Measurements from ENCODE around the gene FAM50B.
A peak's percentile ranks its signal among the peaks of the same experiment; 100 is the strongest.

FAM50B gene

DNA sequence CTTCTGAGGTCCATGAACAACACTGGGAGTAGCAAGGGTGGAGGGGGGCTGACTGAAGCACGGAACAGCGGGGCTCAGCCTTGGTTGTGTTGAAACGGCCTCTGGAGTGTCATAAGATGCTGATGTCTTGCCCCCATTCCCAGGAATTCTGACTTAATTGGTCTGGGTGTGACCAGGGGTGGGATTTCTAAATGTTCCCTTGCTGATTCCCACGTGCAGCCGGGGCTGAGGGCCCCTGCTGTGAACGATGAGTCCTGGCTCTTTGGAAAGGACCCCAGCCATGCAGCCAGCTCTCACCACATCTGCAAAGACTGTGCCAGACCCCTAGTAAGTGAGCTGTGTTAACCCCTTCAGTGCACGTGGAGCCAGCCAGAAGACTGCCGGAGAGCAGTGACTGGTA is 28.6 kb upstream of the FAM50B start:
- no peak for DNase-seq

DNA sequence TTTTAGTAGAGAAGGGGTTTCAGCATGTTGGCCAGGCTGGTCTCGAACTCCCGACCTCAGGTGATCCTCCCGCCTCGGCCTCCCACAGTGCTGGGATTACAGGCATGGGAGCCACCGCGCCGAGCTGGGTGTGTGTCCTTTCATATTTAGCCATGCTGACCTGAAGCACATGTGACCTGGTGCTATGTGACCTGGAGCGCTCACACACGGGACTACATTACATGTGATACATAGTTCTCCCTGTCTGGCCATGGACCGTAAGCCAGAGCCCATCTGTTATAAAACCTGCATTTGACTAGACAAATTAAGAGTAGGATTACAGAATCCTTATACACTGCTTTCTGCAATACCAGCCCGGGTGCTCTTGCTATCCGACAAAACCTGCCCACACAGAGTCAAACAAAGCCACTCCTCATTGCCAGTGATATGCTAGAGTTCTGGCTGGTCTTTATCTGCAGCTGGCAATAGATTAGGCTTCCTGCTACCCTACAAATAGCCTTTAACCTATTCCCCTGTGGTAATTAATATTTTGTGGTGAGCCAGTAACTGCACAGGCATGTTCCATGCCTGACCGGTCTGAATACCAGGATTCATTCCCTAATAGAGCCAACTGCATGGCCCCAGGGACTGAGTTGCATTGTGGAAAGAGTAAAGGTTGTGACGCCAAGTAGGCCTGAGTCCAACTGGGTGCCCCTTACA is 26.3 kb upstream of the FAM50B start:
- DNase-seq = no peak

DNA sequence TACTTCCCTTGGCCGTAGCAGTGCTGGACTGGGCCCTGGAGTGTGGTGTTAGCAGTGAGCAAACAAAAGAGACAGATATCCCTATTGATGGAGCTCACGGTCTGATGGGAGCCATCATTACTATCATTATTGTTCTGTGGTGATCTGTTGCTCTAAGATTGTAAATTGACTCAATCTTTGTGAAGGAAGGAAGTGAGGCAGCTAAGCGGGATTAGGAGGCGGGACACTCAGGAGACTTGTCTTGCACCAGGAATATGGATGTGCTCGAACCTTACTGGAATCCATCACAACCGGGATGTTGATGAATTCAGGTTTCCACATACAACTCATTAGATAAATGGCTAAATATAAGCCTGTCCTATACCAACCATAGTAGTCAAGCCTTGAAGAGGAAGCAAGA is 25.5 kb upstream of the FAM50B start:
- no peak for DNase-seq

DNA sequence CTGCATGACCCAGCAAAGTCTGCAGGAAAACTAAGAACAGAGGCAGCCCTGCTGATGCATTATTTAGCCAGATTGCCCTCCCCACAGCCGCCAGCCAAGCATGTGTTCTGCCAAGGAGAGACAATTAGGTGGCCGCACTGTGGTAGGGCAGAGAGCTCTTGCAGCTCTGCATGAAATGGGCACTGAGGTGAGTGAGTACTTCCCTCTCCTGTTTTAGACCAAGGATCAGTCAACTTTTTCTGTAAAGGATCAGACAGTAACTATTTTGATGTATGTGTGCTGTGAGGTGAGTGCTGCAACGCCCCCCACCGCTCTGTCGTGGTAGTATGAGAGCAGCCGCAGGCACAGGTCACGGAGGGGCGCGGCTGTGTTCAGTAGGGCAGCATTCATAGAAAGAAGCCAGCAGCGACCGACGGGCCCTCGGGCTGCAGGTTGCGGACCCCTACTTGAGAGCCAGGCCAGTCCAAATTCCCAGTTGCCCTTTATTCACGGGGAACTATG is 23.8 kb upstream of the FAM50B start:
- DNase-seq = no peak

DNA sequence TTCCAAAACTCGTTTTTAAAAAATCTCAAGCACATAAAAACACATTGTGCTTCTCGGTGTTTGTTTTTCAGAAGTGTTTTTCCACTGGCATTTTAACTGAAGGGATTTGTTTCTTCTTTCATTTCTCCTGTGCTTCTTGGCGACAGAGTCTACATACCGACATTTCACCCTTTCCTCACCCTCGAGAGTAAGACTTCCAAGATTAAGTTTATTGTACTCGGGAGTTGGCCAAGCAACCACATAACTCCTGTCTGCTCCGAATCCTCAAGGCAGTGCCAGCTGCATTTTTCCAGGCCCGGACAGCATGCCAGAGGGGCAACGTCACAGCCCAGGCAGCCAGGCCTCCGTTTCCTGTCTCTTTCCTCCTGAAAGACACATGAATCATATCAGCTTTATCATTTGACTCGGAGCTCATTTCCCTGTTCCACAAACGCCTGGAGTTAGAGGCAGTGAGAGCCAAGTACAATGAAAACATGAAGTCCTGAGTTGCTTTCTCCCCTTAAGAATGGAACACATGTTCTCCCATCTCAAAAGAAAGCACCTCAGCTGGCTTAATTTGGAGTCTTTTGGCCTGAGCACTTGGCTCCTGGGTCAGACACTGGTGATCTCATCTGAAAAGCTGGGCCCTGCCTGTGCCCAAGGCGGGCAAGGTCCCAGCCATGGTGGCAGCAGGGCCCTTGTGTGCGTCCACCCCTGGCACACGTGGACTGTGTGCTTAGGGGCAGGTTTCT is 23.2 kb upstream of the FAM50B start:
- DNase-seq = no peak

DNA sequence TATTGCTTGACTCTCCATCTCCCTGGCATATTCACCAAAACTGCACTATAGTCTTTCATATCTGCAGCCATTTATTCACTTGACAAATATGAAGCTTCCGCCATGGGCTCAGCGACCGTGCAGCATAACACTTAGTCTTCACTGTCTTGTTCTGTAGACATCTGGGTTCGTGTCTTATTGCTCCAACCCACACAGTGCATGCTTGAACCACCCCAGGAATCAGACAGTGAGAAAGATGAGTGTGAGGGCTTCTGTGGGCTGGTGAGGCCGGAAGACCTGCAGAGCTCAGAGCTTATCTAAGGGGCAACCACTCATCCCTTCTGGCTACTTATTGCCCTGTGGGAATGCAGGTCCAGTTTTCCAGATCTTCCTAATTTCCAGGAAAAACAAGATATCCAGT is 19.9 kb upstream of the FAM50B start:
- DNase-seq = no peak

DNA sequence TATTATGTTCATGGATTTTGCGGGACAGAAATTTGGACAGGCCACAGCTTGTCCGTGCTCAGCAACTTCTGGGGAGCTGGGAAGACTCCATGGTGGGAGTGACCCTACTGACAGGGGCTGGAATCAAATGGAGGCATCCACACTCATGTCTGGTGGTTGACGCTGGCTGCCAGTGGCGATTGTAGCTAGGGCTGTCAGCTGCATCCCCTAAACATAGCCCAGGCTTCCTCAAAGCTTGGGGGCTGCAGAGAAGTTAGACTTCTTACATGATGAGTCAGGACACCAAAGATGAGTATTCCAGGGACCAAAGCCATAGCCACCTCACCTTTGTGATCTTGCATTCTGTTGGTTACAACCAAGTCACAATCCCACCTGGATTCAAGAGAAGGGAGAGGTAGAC is 18.4 kb upstream of the FAM50B start:
- DNase-seq = no peak

DNA sequence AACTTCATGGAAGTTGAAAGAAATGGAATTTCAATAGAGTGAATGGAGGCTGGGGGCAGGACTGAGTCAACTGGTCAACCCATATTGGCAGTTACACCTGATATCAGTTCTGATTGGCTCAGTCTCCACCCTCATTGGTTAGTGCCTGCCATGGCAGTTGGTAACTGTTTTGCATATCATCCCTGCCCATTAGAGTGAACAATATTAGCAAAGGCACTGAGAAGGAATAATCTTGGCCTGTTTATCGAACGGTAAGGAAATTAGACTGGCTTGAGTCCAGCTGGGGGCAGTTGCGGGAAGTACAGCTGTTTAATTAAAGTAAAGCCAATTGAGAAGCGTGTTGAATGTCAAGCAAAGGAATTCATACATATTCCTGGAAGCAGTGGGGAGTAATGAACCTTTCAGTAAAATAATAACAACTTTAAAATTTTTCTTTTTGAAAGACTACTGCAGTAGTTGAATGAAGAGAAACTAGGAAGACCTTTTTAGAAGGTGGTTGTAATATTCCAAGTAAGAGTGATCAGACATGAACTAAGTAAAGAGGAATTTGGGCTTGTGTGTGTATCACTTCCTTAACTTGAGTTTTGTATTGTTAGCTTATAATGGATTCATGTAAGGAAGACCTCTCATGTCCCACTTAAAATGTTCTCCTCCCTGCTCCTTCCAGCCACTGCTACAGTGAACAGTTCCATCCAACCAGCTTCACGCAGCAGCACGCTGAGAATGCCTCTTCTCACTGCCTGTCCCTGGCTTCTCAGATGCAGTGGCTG is 17.2 kb upstream of the FAM50B start:
- DNase-seq = no peak

DNA sequence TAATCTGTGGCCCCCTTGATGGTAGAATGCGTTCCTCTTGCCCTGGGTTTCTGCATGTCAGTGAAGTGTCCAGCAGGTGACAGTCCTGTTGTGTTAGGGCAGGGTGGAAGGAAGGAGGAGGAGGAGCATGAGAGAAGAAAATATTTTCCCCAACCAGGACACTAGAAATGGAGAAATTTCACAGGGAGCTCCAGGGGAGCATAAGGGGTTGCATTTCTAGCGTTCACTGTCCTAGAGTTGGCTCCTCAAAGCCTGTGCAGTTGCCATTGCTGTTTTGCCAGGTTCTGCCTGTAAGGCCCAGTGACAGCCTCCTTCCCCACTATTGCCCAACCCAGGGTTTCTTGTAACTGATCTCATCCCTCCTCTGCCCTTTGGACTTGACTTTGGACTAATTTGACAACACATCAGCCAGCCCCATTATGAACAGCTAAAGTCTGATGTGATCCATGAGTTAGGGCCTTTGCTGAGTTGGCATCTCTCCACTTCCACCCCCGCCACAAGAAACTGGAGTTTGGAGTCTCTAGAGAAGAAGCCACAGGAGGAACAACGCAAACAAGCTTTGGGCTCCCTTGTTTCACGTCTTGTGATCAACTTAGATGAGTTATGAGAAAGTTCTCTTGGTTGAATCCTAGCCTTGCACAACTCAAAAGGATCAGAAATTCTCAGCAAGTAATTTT is 14.0 kb upstream of the FAM50B start:
- DNase-seq = peak; percentile 62 to 68

DNA sequence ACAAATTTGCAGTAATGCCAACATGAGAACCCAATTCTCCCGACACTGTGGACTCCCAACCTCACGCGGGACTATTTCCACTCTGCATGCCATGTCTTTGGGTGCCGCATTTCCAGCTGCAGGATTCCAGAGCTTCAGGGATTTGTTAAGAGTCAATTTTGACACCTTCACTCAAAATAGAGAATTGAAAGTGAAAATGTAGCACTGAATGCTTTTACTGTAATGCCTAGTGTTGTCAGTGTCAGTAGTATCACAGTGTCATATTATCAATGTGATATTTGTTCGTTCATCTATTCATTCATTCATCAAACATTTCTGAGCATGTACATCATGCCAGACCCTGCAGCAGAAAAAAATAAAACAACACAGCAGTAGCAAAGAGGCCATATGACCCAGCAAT is 13.4 kb upstream of the FAM50B start:
- peak in 1 of 2 donors; percentile 5 for DNase-seq

DNA sequence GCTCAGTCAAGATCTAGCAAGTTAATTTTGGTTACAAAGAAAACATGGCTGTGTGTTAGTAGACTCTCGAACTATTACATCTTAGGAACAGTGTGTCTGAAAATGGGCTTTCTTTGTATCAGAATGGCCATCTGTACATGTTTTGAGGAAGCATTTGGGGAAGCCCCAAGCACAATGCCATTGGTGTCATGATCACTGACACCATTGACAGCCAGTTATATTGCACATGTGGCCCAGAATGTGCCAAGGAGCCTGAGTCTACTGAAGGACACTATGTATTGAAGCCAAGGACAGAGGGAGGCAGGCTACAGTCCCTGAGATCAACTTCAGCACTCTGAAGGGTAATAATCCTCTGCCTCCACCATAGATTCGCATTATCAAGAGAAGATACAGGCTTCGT is 12.6 kb upstream of the FAM50B start:
- DNase-seq = peak; percentile 10 to 52

DNA sequence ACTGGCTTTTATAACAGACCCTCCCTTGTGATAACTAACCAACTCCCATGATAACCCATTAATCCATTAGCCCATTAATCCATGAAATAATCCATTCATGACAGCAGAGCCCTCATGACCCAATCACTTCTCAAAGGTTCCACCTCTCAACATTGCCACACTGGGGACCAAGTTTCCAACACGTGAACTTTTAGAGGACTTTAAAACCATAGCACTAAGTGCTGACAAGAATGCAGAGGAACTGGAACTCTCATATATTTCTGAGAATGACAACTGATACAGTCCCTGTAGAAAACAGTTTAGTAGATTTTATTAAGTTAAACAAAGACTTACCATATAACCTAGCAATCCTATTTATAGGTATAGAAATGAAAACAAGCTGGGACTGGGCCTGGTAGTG is 11.4 kb upstream of the FAM50B start:
- no peak for DNase-seq

DNA sequence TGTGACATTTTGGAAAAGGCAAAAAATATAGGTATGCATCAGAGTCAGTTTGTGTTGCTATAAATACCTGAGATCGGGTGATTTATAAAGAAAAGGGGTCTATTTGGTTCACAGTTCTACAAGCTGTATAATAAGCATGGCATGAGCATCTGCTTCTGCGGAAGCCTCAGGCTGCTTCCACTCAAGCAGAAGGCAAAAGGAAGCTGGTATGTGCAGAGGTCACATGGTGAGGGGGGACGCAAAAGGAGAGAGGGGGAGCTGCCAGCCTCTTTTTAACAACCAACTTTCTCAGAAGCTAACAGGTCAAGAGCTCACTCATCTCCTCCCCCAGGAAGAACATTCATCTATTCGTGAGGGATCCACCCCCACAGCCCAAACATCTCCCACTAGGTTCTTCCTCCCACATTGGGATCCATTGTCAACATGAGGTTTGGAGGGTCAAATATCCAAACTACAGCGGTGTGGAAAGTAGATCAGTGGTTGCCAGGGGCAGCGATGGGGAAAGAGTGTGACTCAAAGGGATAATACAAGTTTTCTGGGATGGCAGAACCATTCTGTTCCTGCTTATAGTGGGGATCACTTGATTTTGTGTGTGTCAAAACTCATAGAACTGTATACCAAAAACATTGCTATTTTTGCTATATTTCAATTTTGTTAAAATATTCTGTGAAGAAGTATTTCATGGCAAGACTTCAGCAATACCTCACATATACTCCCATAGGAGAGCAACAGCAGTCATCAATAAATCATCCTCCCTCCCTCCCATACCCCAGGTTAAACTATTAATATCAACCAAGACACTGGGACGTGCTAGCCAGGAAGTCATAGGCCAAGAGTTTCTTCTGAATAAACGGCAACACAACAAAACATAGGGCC is 9.9 kb upstream of the FAM50B start:
- no peak for DNase-seq

DNA sequence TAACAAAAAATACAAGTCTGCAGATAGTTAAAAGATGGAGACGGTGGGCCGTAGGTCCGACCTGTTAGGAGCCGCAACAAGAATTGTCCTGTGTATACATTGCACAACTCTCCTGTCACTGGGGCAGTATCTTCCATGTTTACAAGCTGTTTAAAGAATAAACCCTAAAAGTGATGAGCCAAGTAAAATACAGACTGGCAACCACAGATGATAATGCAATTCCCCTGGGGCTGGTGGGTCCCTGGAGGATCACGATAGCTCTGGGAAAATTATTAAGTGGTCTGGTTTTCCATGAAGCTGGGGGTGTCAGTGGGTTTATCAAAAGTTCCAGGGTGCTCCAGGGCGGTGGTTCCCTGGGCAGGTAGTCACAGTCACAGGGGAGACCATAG is 8.1 kb upstream of the FAM50B start:
- no peak for DNase-seq

DNA sequence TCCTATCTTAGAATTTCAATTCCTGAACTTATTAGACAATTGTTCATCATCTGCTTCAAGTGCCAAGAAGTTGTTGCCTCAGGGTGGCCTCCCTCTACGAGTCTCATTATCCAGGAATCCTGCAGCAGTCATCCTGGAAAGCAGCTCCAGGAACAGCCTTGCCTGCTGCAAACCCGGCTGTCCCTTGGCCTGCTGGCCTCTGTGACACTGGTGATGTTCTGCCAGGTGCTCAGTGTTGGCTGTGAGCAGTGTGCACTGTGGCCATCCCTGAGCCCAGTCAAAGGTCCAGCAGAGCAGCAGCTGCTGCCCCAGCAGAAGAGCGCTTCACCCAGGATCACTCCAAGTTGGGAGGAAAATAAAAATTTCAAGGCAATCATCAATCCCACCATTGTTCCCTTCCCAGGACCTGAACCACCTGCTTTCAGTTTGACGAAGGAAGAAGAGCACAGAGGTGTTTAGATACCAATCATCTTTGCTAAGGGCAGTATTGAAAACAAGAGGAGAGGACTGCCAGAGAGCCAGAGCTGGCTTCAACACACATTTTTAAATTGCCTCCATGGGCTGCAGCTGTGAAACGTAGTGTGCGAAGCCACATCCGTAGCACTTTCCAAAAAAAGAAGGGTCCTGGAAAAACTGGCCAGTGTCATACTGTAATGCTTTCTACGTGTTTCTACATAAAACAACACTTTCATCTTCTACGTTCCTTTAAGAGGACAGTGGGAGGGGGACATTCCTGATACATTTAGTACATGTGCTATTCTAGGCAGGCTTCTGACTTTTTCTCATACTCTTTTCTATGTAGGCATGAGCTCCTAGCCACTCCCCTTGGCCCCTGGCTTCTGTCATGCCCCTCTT is 7.2 kb upstream of the FAM50B start:
- no peak for DNase-seq

DNA sequence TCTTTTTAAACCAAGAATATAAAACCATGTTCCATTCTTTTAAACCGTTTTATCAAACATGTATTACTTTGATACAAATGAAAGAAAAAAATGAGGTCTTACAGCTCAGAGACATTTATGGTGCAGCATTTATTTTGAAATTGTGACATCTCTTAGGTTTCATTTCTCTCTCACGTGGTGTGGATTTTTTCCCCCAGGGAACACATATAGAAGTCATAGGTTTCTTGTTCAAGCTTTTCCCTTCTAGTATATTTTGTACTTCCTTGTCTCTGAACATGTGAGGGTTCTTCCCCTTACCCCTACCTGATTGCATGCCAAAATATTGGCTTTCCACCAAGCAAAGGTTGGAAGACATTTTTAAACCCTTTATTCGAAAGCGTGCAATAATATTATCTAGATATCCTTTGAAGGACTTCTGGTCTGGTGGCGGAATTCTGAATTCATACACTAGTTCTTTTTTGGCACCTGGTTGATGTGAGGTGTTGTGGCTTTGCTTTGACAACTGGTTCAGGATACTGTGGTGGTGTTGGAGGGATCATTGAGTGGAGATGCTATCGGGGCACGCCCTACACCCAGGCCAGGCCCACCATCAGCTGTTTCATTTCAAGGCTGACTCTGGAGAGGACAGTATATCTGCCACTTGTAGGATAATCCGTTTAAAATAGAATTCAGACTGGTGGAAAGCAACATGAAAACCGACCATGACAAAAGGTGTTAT is 5.6 kb upstream of the FAM50B start:
- DNase-seq = peak; percentile 4 to 18

DNA sequence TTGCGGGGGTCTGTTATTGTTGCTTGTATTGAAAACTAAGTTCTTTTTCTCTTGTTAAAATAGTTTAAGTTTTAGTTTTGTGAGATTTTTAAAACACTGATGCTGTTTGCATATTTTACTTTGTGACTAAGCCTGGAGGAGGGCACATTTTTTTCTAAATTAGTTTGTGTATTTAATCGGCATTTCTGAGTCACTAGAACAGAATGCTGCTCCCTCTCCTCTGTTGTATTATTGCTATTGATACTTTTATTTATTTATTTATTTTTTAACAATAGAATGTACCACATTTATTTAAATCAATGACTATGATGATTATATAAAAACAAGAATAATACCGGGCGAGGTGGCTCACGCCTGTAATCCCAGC is 5.1 kb upstream of the FAM50B start:
- DNase-seq = no peak

DNA sequence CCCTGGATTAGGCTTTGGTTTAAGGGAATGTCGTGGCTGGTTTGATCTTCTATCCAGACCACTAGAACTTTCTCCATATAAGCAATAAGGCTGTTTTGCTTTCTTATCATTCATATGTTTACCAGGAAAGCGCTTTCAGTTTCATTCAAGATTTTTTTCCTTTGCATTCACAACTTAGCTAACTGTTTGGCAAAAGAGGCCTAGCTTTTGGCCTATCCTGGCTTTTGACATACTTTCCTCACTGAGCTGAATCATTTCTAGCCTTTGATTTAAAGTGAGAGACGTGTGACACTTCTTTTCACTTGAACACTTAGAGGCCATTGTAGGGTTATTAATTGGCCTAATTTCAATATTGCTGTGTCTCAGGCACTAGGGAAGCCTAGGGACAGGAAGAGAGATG is 1.7 kb upstream of the FAM50B start:
- no peak for DNase-seq

DNA sequence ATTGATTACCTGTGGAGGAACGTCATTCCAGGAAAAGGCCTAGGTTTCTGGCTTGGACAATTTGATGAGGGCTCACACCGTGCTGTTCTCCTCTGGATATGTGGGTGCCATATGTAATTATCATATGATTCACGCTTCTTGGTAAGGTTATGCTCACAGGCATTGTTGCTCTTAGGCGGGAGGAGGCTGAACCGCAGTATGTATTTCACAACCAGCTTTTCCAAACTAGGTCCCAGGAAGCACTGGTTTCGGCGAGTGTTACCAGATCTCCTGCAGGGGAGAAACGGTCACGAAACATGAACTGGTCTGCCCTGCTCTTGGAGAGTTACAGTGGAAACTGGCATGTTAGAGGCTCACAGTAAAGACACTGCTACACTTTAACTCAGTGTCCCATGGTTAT is 793 bp upstream of the FAM50B start:
- peak; percentile 23 to 51 for DNase-seq

DNA sequence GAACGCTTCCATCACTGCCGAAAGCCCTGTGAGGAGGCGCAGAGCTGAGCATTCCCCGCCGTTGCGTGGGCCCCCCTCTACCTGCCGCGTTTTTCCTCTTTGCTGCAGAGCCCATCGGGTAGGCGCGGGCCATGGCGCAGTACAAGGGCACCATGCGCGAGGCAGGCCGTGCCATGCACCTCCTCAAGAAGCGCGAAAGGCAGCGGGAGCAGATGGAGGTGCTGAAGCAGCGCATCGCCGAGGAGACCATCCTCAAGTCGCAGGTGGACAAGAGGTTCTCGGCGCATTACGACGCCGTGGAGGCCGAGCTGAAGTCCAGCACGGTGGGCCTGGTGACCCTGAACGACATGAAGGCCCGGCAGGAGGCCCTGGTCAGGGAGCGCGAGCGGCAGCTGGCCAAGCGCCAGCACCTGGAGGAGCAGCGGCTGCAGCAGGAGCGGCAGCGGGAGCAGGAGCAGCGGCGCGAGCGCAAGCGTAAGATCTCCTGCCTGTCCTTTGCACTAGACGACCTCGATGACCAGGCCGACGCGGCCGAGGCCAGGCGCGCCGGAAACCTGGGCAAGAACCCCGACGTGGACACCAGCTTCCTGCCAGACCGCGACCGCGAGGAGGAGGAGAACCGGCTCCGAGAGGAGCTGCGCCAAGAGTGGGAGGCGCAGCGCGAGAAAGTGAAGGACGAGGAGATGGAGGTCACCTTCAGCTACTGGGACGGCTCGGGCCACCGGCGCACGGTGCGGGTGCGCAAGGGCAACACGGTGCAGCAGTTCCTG is 693 bp downstream of the FAM50B start:
- DNase-seq = no peak
